Karpas-422 (cell line): ENCODE data around the gene PHF19. TPM values are rescaled to one million over a fixed set of nuclear protein-coding genes. Genes with fewer than 3 reads are reported as not detected.

Source experiments
- DNase-seq: peaks from one replicate; pipeline ENCODE4 v3.0.0-alpha.2; 2015
- H2AFZ ChIP-seq: fragments of 200-600 bp; sonication (generic); 2 replicates; pipeline ENCODE4 v1.6.1; 2014; ENCODE audit warnings: antibody characterized with exemption, low read length, mixed read lengths
- H3K27ac ChIP-seq: fragments of 200-600 bp; sonication (generic); 2 replicates; pipeline ENCODE4 v1.5.1; 2014; ENCODE audit warnings: mild to moderate bottlenecking, low read length, moderate library complexity
- H3K27me3 ChIP-seq: fragments of 200-600 bp; sonication (generic); 2 replicates; pipeline ENCODE4 v1.6.1; 2014; ENCODE audit warnings: low read length, mixed read lengths
- H3K36me3 ChIP-seq: fragments of 200-600 bp; sonication (generic); 2 replicates; pipeline ENCODE4 v1.6.1; 2014; ENCODE audit warnings: low read length, mixed read lengths; ENCODE audit not compliant: insufficient read depth
- H3K4me1 ChIP-seq: fragments of 200-600 bp; sonication (generic); 2 replicates; pipeline ENCODE4 v1.6.1; 2014; ENCODE audit warnings: mild to moderate bottlenecking, low read length, mixed read lengths
- H3K4me2 ChIP-seq: fragments of 200-600 bp; sonication (generic); 2 replicates; pipeline ENCODE4 v1.6.1; 2014; ENCODE audit warnings: low read length, low read depth, mild to moderate bottlenecking; ENCODE audit not compliant: poor library complexity, severe bottlenecking
- H3K4me3 ChIP-seq: fragments of 200-600 bp; sonication (generic); 2 replicates; pipeline ENCODE4 v1.5.1; 2014; ENCODE audit warnings: mild to moderate bottlenecking, antibody characterized with exemption, low read length, mixed read lengths
- H3K79me2 ChIP-seq: fragments of 200-600 bp; sonication (generic); 2 replicates; pipeline ENCODE4 v1.6.1; 2014; ENCODE audit warnings: mild to moderate bottlenecking, low read length, mixed read lengths
- H3K9ac ChIP-seq: fragments of 200-600 bp; sonication (generic); 2 replicates; pipeline ENCODE4 v1.6.0; 2014; ENCODE audit warnings: low read length
- H3K9me2 ChIP-seq: fragments of 200-600 bp; sonication (generic), shearing (Covaris generic); replicated peaks from 2 replicates; pipeline ENCODE4 v1.6.0; 2014; ENCODE audit warnings: mild to moderate bottlenecking, low read length, moderate library complexity; ENCODE audit not compliant: insufficient read depth
- H3K9me3 ChIP-seq: fragments of 300-700, 200-600 bp; sonication (generic); 2 replicates; pipeline ENCODE4 v1.6.1; 2014; ENCODE audit warnings: low read length, mixed read lengths
- H4K20me1 ChIP-seq: fragments of 200-600 bp; sonication (generic); 2 replicates; pipeline ENCODE4 v1.6.1; 2014; ENCODE audit warnings: mild to moderate bottlenecking, antibody characterized with exemption, low read length, low read depth; ENCODE audit not compliant: insufficient read depth
- total RNA-seq: library from RNA; depleted of rRNA; stranded (reverse); fragments of >200 nt; shearing (Covaris generic); gene quantifications from 2 replicates; pipeline ENCODE4 v1.2.3, GENCODE V29; 2014; ENCODE audit warnings: low replicate concordance; rRNA removed

The PHF19 gene
- 34.8 and 76.9 TPM in 2 replicates for total RNA-seq

DNA sequence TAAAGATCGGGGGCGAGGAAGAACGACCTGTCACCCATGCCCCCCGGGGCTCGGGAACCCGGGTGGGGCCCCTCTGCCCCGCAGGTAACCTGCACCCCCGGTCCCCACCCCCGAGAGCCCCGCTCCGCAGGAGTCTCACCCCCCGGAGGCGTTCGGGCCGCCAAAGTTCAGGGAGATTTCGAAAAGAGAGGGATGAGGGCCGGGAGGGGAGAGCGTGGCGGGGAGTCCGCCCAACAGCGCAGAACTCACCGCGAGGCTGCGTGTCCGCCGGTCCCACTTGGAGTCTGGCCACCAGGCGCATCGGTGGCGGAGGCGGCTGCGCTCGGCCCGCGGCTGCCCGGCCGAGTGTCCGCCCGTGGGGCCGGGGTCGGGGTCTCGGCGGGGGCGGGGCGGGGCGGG is at the start of gene PHF19:
TSS of gene PHF19 (minus strand) at position 347 of the 399 bp plus-strand sequence. CDS start 2,447 bp downstream, outside the sequence.
- Histone ChIP-seq H3K27ac (peak within 1 kb of the TSS; percentile 99), H2AFZ (peak within 1 kb of the TSS; percentile 36; the same call in 1 of the 2 replicates), H3K36me3 (peaks cover 37% of the 10 kb centered on the region), H3K79me2 (peaks cover 16% of the 10 kb centered on the region), H3K4me3 (peak within 1 kb of the TSS; percentile 83), H3K9ac (peak within 1 kb of the TSS; percentile 99), H3K9me3 (no peaks in the 10 kb centered on the region), H3K27me3 (no peaks in the 10 kb centered on the region), H3K4me1 (peaks cover 67% of the 10 kb centered on the region), H3K9me2 (no peaks in the 10 kb centered on the region), H3K4me2 (peak within 1 kb of the TSS; percentile 99), H4K20me1 (no peaks in the 10 kb centered on the region)
- DNase-seq = peak; percentile 81

- Histone ChIP-seq H3K9ac (peak within 1 kb of the TSS; percentile 92), H3K79me2 (no peaks in the 10 kb centered on the region), H4K20me1 (no peaks in the 10 kb centered on the region), H3K9me2 (no peaks in the 10 kb centered on the region), H3K36me3 (0 out of 2 replicates have a peak, but pooled peaks cover 9% of the 10 kb centered on the region), H2AFZ (no peak within 1 kb of the TSS), H3K4me3 (peak within 1 kb of the TSS; percentile 73), H3K4me2 (peak within 1 kb of the TSS; percentile 80), H3K4me1 (peaks cover 92% of the 10 kb centered on the region), H3K9me3 (no peaks in the 10 kb centered on the region), H3K27me3 (no peaks in the 10 kb centered on the region), H3K27ac (peak within 1 kb of the TSS; percentile 95)
- peak; percentile 71 for DNase-seq
These were observed 49.5 kb upstream of the PHF19 start, which contains the start of gene TRAF1 for GRCh38 chr9:120926397-120926928. Gene TRAF1 (minus strand): TSS chr9:120926796. CDS start chr9:120926075, 721 bp downstream.

DNA sequence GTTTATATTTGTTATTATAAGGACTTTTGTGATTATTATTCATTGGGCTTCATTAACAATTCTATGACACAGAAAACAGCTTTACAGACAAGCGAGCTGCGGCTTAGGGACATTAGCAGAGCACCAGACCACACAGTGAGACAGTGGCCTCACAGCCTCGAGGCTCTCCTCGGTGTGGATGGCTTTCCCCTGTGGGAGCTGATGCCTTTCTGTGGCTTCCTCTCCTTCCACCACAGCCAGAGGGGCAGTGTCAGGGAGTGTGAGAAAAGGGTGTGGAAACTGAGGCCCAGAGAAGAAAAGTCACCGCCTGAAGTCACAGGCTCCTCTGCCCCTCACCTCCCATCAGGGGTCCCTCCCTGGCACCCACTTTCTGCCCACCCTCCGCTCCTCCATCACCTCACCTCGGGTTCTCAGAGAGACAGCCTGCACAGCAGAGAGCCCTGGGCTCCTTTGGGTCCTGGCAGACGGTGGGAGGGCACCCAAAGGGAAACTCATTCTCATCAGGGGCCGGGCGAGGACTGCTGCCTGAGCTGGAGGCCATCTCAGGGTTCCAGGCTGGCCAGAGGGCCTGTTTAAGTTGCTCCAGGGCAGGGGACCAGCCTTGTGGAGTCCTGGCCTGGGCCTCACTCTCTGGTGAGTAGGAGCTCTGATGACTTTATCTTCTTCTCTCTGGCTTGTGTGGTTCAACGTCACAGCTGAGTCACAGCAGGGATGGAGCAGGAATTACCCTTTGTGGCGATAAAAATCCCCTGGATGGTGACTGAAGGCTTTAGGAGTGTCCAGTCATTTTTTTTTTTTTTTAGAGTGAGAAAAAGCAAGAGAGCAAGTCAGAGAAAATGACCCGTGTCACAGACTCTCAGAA is 48.8 kb upstream of the PHF19 start:
- no peaks in the 10 kb centered on the region for H3K27me3 ChIP-seq
- H3K9me3 ChIP-seq = no peaks in the 10 kb centered on the region
- peak overlapping the region; percentile 73 for H3K4me3 ChIP-seq
- peak; percentile 67 for DNase-seq
- H3K4me1 ChIP-seq = peaks cover 92% of the 10 kb centered on the region
- H3K9ac ChIP-seq = peak overlapping the region; percentile 92
- no peaks in the 10 kb centered on the region for H4K20me1 ChIP-seq
- H3K27ac ChIP-seq = peak overlapping the region; percentile 95
- 0 out of 2 replicates have a peak, but pooled peaks cover 9% of the 10 kb centered on the region for H3K36me3 ChIP-seq
- H3K79me2 ChIP-seq = no peaks in the 10 kb centered on the region
- peak overlapping the region; percentile 80 for H3K4me2 ChIP-seq
- no peaks in the 10 kb centered on the region for H3K9me2 ChIP-seq
- H2AFZ ChIP-seq = no peak overlapping the region

DNA sequence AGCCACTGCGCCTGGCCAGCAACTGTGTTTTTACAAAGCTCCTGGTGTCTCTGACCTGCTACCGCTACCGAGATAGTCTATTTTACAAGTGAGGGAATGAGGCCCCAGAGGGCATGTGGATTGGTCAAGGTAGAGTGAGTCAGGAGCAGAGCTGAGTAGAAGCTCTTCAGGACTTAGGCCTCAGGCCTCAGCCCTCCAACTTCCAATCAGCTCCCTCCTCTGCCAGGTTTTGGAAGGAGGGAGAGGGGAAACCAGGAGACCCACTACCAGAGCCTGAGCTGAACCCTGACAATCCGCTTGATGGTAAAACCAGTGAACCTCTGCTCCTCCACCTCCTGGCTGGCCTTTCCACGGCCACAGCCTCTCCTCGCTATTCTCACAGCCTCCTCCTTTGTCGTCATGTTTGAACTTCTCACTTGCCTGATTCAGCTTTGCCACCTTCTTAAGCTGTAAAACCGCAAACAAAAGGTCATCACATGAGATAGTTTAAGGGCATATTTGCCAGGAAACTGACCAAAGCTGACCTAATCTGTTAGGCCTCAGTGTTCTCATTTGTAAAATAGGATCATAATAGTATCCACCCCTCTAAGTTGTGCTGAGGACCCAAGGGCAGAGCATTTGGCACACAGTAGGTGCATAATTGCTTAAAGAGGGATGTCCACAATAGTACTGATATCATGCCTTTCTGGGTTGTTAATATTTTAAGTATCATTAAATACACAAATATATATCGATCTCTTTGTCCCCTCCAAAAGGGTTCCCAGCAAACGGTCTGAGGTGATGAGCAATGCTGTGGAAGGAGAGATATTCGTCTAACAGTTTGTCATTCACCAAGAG is 47.9 kb upstream of the PHF19 start:
- 0 out of 2 replicates have a peak, but pooled peaks cover 11% of the 10 kb centered on the region for H3K36me3 ChIP-seq
- peaks cover 96% of the 10 kb centered on the region for H3K4me1 ChIP-seq
- no peak for DNase-seq
- peak overlapping the region; percentile 95 for H3K27ac ChIP-seq
- no peaks in the 10 kb centered on the region for H3K9me2 ChIP-seq
- H3K27me3 ChIP-seq = no peaks in the 10 kb centered on the region
- peak overlapping the region; percentile 73 for H3K4me3 ChIP-seq
- H2AFZ ChIP-seq = no peak overlapping the region
- H3K9me3 ChIP-seq = no peaks in the 10 kb centered on the region
- no peaks in the 10 kb centered on the region for H4K20me1 ChIP-seq
- H3K79me2 ChIP-seq = no peaks in the 10 kb centered on the region; the same call in 1 of the 2 replicates
- peak overlapping the region; percentile 80 for H3K4me2 ChIP-seq
- H3K9ac ChIP-seq = peak overlapping the region; percentile 92

GRCh38 chr9:120923620-120924328 is 46.8 kb upstream of the PHF19 start:
- Histone ChIP-seq H3K4me1 (peaks cover 90% of the 10 kb centered on the region), H3K9me3 (no peaks in the 10 kb centered on the region), H4K20me1 (no peaks in the 10 kb centered on the region), H3K9ac (peak overlapping the region; percentile 63), H3K4me2 (peak overlapping the region; percentile 56), H2AFZ (no peak overlapping the region), H3K36me3 (0 out of 2 replicates have a peak, but pooled peaks cover 18% of the 10 kb centered on the region), H3K27ac (peak overlapping the region; percentile 95), H3K27me3 (no peaks in the 10 kb centered on the region), H3K9me2 (no peaks in the 10 kb centered on the region), H3K4me3 (peak overlapping the region; percentile 38), H3K79me2 (no peaks in the 10 kb centered on the region; the same call in 1 of the 2 replicates)
- peak; percentile 85 for DNase-seq

DNA sequence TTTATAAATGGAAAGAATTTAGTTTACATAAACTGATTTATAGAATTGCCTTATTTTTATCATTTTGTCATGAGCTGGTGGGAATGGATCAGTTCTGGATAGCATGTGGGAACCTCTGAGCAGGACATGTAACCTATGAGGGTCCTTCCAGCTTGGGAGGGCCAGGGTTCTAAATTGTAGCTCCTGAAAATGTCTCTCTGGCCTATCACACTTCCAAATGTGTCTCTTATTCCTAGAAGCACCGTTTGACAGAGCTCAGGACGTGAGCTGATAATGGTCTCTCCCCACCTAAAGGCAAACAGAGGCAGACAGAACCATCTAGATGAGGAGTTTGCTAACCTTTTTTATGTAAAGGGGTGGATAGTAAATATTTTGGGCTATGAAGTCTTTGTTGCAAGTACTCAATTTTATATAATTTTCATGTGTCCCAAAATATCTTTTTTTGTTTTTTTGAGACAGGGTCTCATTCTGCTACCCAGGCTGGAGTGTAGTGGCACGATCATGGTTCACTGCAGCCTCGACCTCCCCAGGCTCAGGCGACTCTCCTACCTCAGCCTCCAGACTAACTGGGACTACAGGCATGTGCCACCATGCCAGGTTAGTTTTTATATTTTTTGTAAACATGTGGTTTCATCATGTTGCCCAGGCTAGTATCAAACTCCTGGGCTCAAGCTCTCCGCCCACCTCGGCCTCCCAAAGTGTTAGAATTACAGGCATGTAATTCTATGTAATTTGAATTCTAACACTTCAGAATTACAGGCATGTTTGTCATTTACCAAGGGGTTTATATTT is 45.6 kb upstream of the PHF19 start:
- Histone ChIP-seq H3K4me2 (peak overlapping the region; percentile 56), H3K27me3 (no peaks in the 10 kb centered on the region), H3K4me1 (peaks cover 79% of the 10 kb centered on the region), H3K4me3 (peak overlapping the region; percentile 38), H3K9ac (peak overlapping the region; percentile 63), H3K9me3 (no peaks in the 10 kb centered on the region), H3K9me2 (no peaks in the 10 kb centered on the region), H3K27ac (peak overlapping the region; percentile 95), H3K36me3 (0 out of 2 replicates have a peak, but pooled peaks cover 20% of the 10 kb centered on the region), H4K20me1 (no peaks in the 10 kb centered on the region), H3K79me2 (no peaks in the 10 kb centered on the region; the same call in 1 of the 2 replicates), H2AFZ (no peak overlapping the region)
- DNase-seq = no peak
